HL-60 (cell line): Measurements from ENCODE around the gene CCL11.

ENCODE experiments used
- GABPA ChIP-seq: IDR thresholded peaks from 2 replicates; pipeline ENCODE4 v1.6.1; 2012; ENCODE audit warnings: low read depth
- POLR2AphosphoS5 ChIP-seq: IDR thresholded peaks from 2 replicates; pipeline ENCODE4 v1.6.1; 2012; ENCODE audit warnings: low read depth
- TF ChIP-seq, protein P1 (sequence below): IDR thresholded peaks from one replicate; pipeline ENCODE4 v1.5.1; 2011; ENCODE audit warnings: low read length, control low read depth, inconsistent platforms; ENCODE audit not compliant: insufficient read depth
- TF ChIP-seq, protein P2 (sequence below): IDR thresholded peaks from 2 replicates; pipeline ENCODE4 v1.6.1; 2012; ENCODE audit warnings: low read depth; ENCODE audit not compliant: insufficient replicate concordance

DNA sequence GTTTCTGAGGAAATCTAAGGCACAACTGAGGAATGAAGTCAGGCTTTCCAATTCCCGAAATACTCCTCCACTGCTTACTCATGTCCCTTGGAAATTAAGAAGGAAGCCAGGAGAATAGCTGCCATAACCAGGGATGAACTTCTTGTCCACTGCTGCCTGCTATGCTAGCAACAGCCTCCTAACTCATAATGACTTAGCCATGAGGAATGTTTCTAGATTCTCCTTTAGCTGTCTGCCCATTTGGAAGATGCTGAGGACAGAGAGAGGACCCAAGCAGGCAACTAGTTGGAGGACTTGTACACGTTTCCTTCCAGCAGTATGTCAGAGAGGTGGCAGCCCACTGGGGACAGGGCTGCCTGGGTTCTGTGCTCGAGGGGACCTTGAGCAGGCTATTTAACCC lies 31.4 kb upstream of the CCL11 start:
- TF ChIP-seq, protein P1, sequence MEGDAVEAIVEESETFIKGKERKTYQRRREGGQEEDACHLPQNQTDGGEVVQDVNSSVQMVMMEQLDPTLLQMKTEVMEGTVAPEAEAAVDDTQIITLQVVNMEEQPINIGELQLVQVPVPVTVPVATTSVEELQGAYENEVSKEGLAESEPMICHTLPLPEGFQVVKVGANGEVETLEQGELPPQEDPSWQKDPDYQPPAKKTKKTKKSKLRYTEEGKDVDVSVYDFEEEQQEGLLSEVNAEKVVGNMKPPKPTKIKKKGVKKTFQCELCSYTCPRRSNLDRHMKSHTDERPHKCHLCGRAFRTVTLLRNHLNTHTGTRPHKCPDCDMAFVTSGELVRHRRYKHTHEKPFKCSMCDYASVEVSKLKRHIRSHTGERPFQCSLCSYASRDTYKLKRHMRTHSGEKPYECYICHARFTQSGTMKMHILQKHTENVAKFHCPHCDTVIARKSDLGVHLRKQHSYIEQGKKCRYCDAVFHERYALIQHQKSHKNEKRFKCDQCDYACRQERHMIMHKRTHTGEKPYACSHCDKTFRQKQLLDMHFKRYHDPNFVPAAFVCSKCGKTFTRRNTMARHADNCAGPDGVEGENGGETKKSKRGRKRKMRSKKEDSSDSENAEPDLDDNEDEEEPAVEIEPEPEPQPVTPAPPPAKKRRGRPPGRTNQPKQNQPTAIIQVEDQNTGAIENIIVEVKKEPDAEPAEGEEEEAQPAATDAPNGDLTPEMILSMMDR: no peak
- no peak for TF ChIP-seq POLR2AphosphoS5
- TF ChIP-seq GABPA: no peak
- TF ChIP-seq, protein P2, sequence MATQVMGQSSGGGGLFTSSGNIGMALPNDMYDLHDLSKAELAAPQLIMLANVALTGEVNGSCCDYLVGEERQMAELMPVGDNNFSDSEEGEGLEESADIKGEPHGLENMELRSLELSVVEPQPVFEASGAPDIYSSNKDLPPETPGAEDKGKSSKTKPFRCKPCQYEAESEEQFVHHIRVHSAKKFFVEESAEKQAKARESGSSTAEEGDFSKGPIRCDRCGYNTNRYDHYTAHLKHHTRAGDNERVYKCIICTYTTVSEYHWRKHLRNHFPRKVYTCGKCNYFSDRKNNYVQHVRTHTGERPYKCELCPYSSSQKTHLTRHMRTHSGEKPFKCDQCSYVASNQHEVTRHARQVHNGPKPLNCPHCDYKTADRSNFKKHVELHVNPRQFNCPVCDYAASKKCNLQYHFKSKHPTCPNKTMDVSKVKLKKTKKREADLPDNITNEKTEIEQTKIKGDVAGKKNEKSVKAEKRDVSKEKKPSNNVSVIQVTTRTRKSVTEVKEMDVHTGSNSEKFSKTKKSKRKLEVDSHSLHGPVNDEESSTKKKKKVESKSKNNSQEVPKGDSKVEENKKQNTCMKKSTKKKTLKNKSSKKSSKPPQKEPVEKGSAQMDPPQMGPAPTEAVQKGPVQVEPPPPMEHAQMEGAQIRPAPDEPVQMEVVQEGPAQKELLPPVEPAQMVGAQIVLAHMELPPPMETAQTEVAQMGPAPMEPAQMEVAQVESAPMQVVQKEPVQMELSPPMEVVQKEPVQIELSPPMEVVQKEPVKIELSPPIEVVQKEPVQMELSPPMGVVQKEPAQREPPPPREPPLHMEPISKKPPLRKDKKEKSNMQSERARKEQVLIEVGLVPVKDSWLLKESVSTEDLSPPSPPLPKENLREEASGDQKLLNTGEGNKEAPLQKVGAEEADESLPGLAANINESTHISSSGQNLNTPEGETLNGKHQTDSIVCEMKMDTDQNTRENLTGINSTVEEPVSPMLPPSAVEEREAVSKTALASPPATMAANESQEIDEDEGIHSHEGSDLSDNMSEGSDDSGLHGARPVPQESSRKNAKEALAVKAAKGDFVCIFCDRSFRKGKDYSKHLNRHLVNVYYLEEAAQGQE: no peak
